Type B pancreatic cell (in vitro differentiated cells): ENCODE measurements around the gene BTG4. TPM values are rescaled to one million over a fixed set of nuclear protein-coding genes. Genes with fewer than 3 reads are reported as not detected.

ENCODE experiments used
- DNase-seq: peaks from one replicate; pipeline ENCODE4 v3.0.0; 2021; ENCODE audit warnings: mixed read lengths; ENCODE audit not compliant: unreplicated experiment; ENCODE audit errors: extremely low spot score
- H3K27ac Mint-ChIP-seq: 2 replicates; pipeline ENCODE4 v1.8.0; 2021; ENCODE audit warnings: mild to moderate bottlenecking, mixed read lengths
- H3K27me3 Mint-ChIP-seq: 2 replicates; pipeline ENCODE4 v1.8.0; 2021; ENCODE audit warnings: mixed read lengths
- H3K36me3 Mint-ChIP-seq: 2 replicates; pipeline ENCODE4 v1.8.0; 2021; ENCODE audit warnings: mixed read lengths
- H3K4me1 Mint-ChIP-seq: one replicate; pipeline ENCODE4 v1.8.0; 2021; ENCODE audit warnings: mixed read lengths; ENCODE audit not compliant: unreplicated experiment
- H3K4me3 Mint-ChIP-seq: 2 replicates; pipeline ENCODE4 v1.8.0; 2021; ENCODE audit warnings: mild to moderate bottlenecking, mixed read lengths
- H3K9me3 Mint-ChIP-seq: 2 replicates; pipeline ENCODE4 v1.8.0; 2021; ENCODE audit warnings: mixed read lengths
- CTCF ChIP-seq: fragments of 200-600 bp; sonication (generic); conservative IDR thresholded peaks from 2 replicates; pipeline ENCODE4 v1.5.0; 2021; ENCODE audit warnings: antibody characterized with exemption, mild to moderate bottlenecking
- long read RNA-seq: library from polyadenylated mRNA; unstranded; transcript quantifications from one replicate; pipeline ENCODE4 v2.0.0, GENCODE V29; 2020
- total RNA-seq: library from RNA; stranded (reverse); gene quantifications from 2 replicates; pipeline ENCODE4 v1.2.1, GENCODE V29; 2021; ENCODE audit warnings: low replicate concordance

BTG4 gene
- not detected in 2 replicates for total RNA-seq
- long read RNA-seq = 0 reads

GRCh38 chr11:111512296-111513239 lies at the start of gene BTG4:
Gene BTG4, minus strand, starts transcription at chr11:111512386. Its CDS starts 13,610 bp downstream, at chr11:111498776.
- peak; percentile 28 for TF ChIP-seq CTCF
- H3K27ac Mint-ChIP-seq = no peak within 1 kb of the TSS
- peak within 1 kb of the TSS; percentile 78 for H3K4me3 Mint-ChIP-seq
- no peak for DNase-seq
- H3K4me1 Mint-ChIP-seq = peaks cover 8% of the 10 kb centered on the region
- peaks cover 5% of the 10 kb centered on the region for H3K9me3 Mint-ChIP-seq
- no peaks in the 10 kb centered on the region for H3K36me3 Mint-ChIP-seq
- H3K27me3 Mint-ChIP-seq = peaks cover 54% of the 10 kb centered on the region

- H3K9me3 Mint-ChIP-seq = no peaks in the 10 kb centered on the region
- DNase-seq = no peak
- H3K27me3 Mint-ChIP-seq = no peaks in the 10 kb centered on the region
- no peak overlapping the region for H3K4me3 Mint-ChIP-seq
- peaks cover 7% of the 10 kb centered on the region for H3K4me1 Mint-ChIP-seq
- peaks cover 4% of the 10 kb centered on the region for H3K36me3 Mint-ChIP-seq
- peak overlapping the region; percentile 43 for H3K27ac Mint-ChIP-seq
- no peak for TF ChIP-seq CTCF
These were observed 49.7 kb upstream of the BTG4 start for GRCh38 chr11:111561791-111562325.

- Mint-ChIP-seq H3K4me1 (peaks cover 7% of the 10 kb centered on the region), H3K27ac (no peak overlapping the region), H3K4me3 (no peak overlapping the region), H3K36me3 (peaks cover 4% of the 10 kb centered on the region), H3K27me3 (no peaks in the 10 kb centered on the region), H3K9me3 (no peaks in the 10 kb centered on the region)
- TF ChIP-seq CTCF = no peak
- DNase-seq = no peak
These were observed 49.1 kb upstream of the BTG4 start for GRCh38 chr11:111561306-111561705.

GRCh38 chr11:111560800-111561199 lies 48.6 kb upstream of the BTG4 start:
- Mint-ChIP-seq H3K27ac (no peak overlapping the region), H3K27me3 (no peaks in the 10 kb centered on the region), H3K4me3 (no peak overlapping the region), H3K4me1 (peaks cover 7% of the 10 kb centered on the region), H3K36me3 (peaks cover 4% of the 10 kb centered on the region), H3K9me3 (no peaks in the 10 kb centered on the region)
- no peak for TF ChIP-seq CTCF
- DNase-seq = no peak

GRCh38 chr11:111559800-111560464 lies 47.7 kb upstream of the BTG4 start:
- H3K9me3 Mint-ChIP-seq = peaks cover 5% of the 10 kb centered on the region
- no peaks in the 10 kb centered on the region for H3K27me3 Mint-ChIP-seq
- H3K4me3 Mint-ChIP-seq = no peak overlapping the region
- peak overlapping the region; percentile 29 for H3K27ac Mint-ChIP-seq
- TF ChIP-seq CTCF = no peak
- peaks cover 4% of the 10 kb centered on the region for H3K36me3 Mint-ChIP-seq
- DNase-seq = no peak
- peaks cover 7% of the 10 kb centered on the region for H3K4me1 Mint-ChIP-seq
